H9 (cell line): Measurements from ENCODE around the gene SH3RF3. TPM values are rescaled to one million over a fixed set of nuclear protein-coding genes. Genes with fewer than 3 reads are reported as not detected.

Experiments used
- DNase-seq: peaks from one replicate; pipeline ENCODE4 v3.0.0-alpha.2; 2017
- H2AFZ ChIP-seq: one replicate; pipeline ENCODE4 v1.6.1; 2013; ENCODE audit warnings: mild to moderate bottlenecking, low read length, control low read depth, moderate library complexity
- H2AK5ac ChIP-seq: 2 replicates; pipeline ENCODE4 v1.6.1; 2013; ENCODE audit warnings: low read length, control low read depth, mixed read lengths; ENCODE audit not compliant: insufficient read length
- H2BK120ac ChIP-seq: one replicate; pipeline ENCODE4 v1.6.1; 2013; ENCODE audit warnings: low read depth, mild to moderate bottlenecking, low read length, control low read depth, inconsistent platforms; ENCODE audit not compliant: poor library complexity, severe bottlenecking
- H2BK12ac ChIP-seq: 2 replicates; pipeline ENCODE4 v1.6.1; 2013; ENCODE audit warnings: low read length, control low read depth, mixed read lengths, low read depth; ENCODE audit not compliant: insufficient read length
- H2BK15ac ChIP-seq: 2 replicates; pipeline ENCODE4 v1.6.1; 2013; ENCODE audit warnings: low read depth, low read length, control low read depth
- H2BK20ac ChIP-seq: one replicate; pipeline ENCODE4 v1.6.1; 2013; ENCODE audit warnings: low read depth, mild to moderate bottlenecking, low read length, control low read depth, inconsistent platforms; ENCODE audit not compliant: poor library complexity, severe bottlenecking
- H2BK5ac ChIP-seq: 2 replicates; pipeline ENCODE4 v1.6.1; 2013; ENCODE audit warnings: low read length, control low read depth, mixed read lengths; ENCODE audit not compliant: insufficient read length
- H3K14ac ChIP-seq: 2 replicates; pipeline ENCODE4 v1.6.1; 2013; ENCODE audit warnings: low read length, control low read depth; ENCODE audit not compliant: insufficient read depth
- H3K18ac ChIP-seq: 2 replicates; pipeline ENCODE4 v1.6.1; 2013; ENCODE audit warnings: low read depth, mild to moderate bottlenecking, mixed read lengths, low read length, control low read depth; ENCODE audit not compliant: insufficient read length
- H3K23ac ChIP-seq: 2 replicates; pipeline ENCODE4 v1.6.1; 2013; ENCODE audit warnings: low read length, control low read depth, mixed read lengths, low read depth; ENCODE audit not compliant: insufficient read length
- H3K23me2 ChIP-seq: 2 replicates; pipeline ENCODE4 v1.6.1; 2013; ENCODE audit warnings: low read depth, mild to moderate bottlenecking, mixed read lengths, low read length, control low read depth; ENCODE audit not compliant: insufficient read length, poor library complexity, severe bottlenecking
- H3K27ac ChIP-seq: 2 replicates; pipeline ENCODE4 v1.5.1; 2013; ENCODE audit warnings: low read length, control low read depth, mixed read lengths, low read depth; ENCODE audit not compliant: insufficient read length
- H3K27me3 ChIP-seq: 2 replicates; pipeline ENCODE4 v1.6.1; 2013; ENCODE audit warnings: low read length, control low read depth, inconsistent platforms; ENCODE audit not compliant: insufficient read depth
- H3K4ac ChIP-seq: 2 replicates; pipeline ENCODE4 v1.6.1; 2013; ENCODE audit warnings: low read depth, mild to moderate bottlenecking, control low read depth, inconsistent platforms, low read length, moderate library complexity
- H3K4me1 ChIP-seq: 2 replicates; pipeline ENCODE4 v1.6.1; 2013; ENCODE audit warnings: low read length, control low read depth, inconsistent platforms; ENCODE audit not compliant: insufficient read depth
- H3K4me2 ChIP-seq: 2 replicates; pipeline ENCODE4 v1.6.1; 2013; ENCODE audit warnings: low read length, control low read depth, mixed read lengths; ENCODE audit not compliant: insufficient read length, insufficient read depth
- H3K56ac ChIP-seq: 2 replicates; pipeline ENCODE4 v1.6.1; 2013; ENCODE audit warnings: low read depth, mild to moderate bottlenecking, mixed read lengths, low read length, control low read depth; ENCODE audit not compliant: insufficient read length
- H3K79me1 ChIP-seq: 2 replicates; pipeline ENCODE4 v1.6.1; 2013; ENCODE audit warnings: low read depth, mild to moderate bottlenecking, moderate library complexity, low read length, control low read depth, inconsistent platforms; ENCODE audit not compliant: insufficient read depth, poor library complexity, severe bottlenecking
- H3K79me2 ChIP-seq: 2 replicates; pipeline ENCODE4 v1.6.1; 2013; ENCODE audit warnings: low read length, control low read depth, inconsistent platforms; ENCODE audit not compliant: insufficient read depth
- H3K9ac ChIP-seq: 2 replicates; pipeline ENCODE4 v1.6.1; 2013; ENCODE audit warnings: low read length, control low read depth, mixed read lengths; ENCODE audit not compliant: insufficient read length; ENCODE audit errors: extremely low read depth
- H3K9me3 ChIP-seq: one replicate; pipeline ENCODE4 v1.6.1; 2013; ENCODE audit warnings: low read depth, low read length, inconsistent platforms; ENCODE audit not compliant: control insufficient read depth
- H3T11ph ChIP-seq: one replicate; pipeline ENCODE4 v1.6.1; 2013; ENCODE audit warnings: mild to moderate bottlenecking, low read length, control low read depth, inconsistent platforms
- H4K20me1 ChIP-seq: one replicate; pipeline ENCODE4 v1.6.1; 2013; ENCODE audit not compliant: control insufficient read depth, insufficient read length, insufficient read depth
- H4K5ac ChIP-seq: 2 replicates; pipeline ENCODE4 v1.6.1; 2013; ENCODE audit warnings: low read depth, mild to moderate bottlenecking, mixed read lengths, low read length, control low read depth; ENCODE audit not compliant: insufficient read length
- H4K8ac ChIP-seq: replicated peaks from 2 replicates; pipeline ENCODE4 v1.6.1; 2013; ENCODE audit warnings: low read length, control low read depth, mixed read lengths, low read depth; ENCODE audit not compliant: insufficient read length
- H4K91ac ChIP-seq: 2 replicates; pipeline ENCODE4 v1.6.1; 2013; ENCODE audit warnings: low read depth, mild to moderate bottlenecking, moderate library complexity, mixed read lengths, low read length, control low read depth; ENCODE audit not compliant: insufficient read length
- H3K27ac Mint-ChIP-seq, 3 experiments: 2 replicates in 2 of 3; 3 replicates in 1 of 3; pipeline ENCODE4 v1.8.0; 2020 to 2021; ENCODE audit warnings: mixed read lengths in 3 of 3, mild to moderate bottlenecking in 1 of 3, moderate library complexity in 1 of 3
- H3K27me3 Mint-ChIP-seq: 2 replicates; pipeline ENCODE4 v1.8.0; 2021; ENCODE audit warnings: low read depth, mild to moderate bottlenecking, moderate library complexity, mixed read lengths
- H3K36me3 Mint-ChIP-seq, 3 experiments: 2 replicates in 2 of 3; 3 replicates in 1 of 3; pipeline ENCODE4 v1.8.0; 2020 to 2021; ENCODE audit warnings: low read depth in 3 of 3, mixed read lengths in 3 of 3; ENCODE audit not compliant: insufficient read depth in 1 of 3
- H3K4me1 Mint-ChIP-seq, 2 experiments: 2 replicates each; pipeline ENCODE4 v1.8.0; 2020; ENCODE audit warnings: mixed read lengths in 2 of 2
- H3K4me3 Mint-ChIP-seq, 2 experiments: 2 replicates in 1 of 2; 3 replicates in 1 of 2; pipeline ENCODE4 v1.8.0; 2020 to 2021; ENCODE audit warnings: mild to moderate bottlenecking in 2 of 2, mixed read lengths in 2 of 2, moderate library complexity in 1 of 2
- H3K9me3 Mint-ChIP-seq, 2 experiments: 2 replicates in 1 of 2; 3 replicates in 1 of 2; pipeline ENCODE4 v1.8.0; 2020; ENCODE audit warnings: mild to moderate bottlenecking in 2 of 2, mixed read lengths in 2 of 2, moderate library complexity in 1 of 2
- CTCF ChIP-seq: fragments of 200-600 bp; sonication (generic); conservative IDR thresholded peaks from 3 replicates; pipeline ENCODE4 v1.8.0; 2021; ENCODE audit warnings: antibody characterized with exemption, mild to moderate bottlenecking
- WGBS: extraction: QIAGEN DNeasy Blood & Tissue Kit; methylation state at CpG from one replicate; pipeline ENCODE4 v1.1.7; 2013; ENCODE audit warnings: missing lambda C conversion rate, low lambda C conversion rate, mixed read lengths; ENCODE audit not compliant: insufficient read length; ENCODE audit errors: extremely low coverage; 5-methylcytosine and 5-hydroxymethylcytosine counted together
- total RNA-seq: library from RNA; stranded (reverse); gene quantifications from 2 replicates; pipeline ENCODE4 v1.2.1, GENCODE V29; 2021

SH3RF3 gene
- total RNA-seq, 1 experiment from 2014 or later, result 0.46 TPM

- no peaks in the 10 kb centered on the region; the same call in none of the 2 replicates for H3K27me3 Mint-ChIP-seq
- no peak for DNase-seq
- H3T11ph ChIP-seq, result no peak overlapping the region
- no peaks in the 10 kb centered on the region for H3K9me3 Mint-ChIP-seq
- H2BK15ac ChIP-seq, result no peak overlapping the region
- H2AK5ac ChIP-seq, result no peak overlapping the region
- H3K27ac ChIP-seq, result no peak overlapping the region
- H3K79me2 ChIP-seq, result no peaks in the 10 kb centered on the region
- no peak overlapping the region for H3K56ac ChIP-seq
- no peak overlapping the region for H3K14ac ChIP-seq
- H2BK120ac ChIP-seq, result no peak overlapping the region
- no peak overlapping the region for H3K4me2 ChIP-seq
- H2BK12ac ChIP-seq, result no peak overlapping the region
- no peak overlapping the region for H4K5ac ChIP-seq
- no peak overlapping the region for H4K91ac ChIP-seq
- no peak overlapping the region for H3K23ac ChIP-seq
- H3K9me3 ChIP-seq, result no peaks in the 10 kb centered on the region
- no peak overlapping the region for H3K9ac ChIP-seq
- TF ChIP-seq CTCF, result no peak
- no peak overlapping the region for H3K4me3 Mint-ChIP-seq
- no peak overlapping the region for H3K4ac ChIP-seq
- no peaks in the 10 kb centered on the region for H3K36me3 Mint-ChIP-seq
- no peak overlapping the region for H3K27ac Mint-ChIP-seq
- no peaks in the 10 kb centered on the region for H4K20me1 ChIP-seq
- H3K79me1 ChIP-seq, result no peaks in the 10 kb centered on the region
- H3K23me2 ChIP-seq, result no peaks in the 10 kb centered on the region
- WGBS, result no CpG with 5 or more reads among the region's 9 CpGs
- no peak overlapping the region for H3K18ac ChIP-seq
- no peak overlapping the region for H2AFZ ChIP-seq
- H3K4me1 Mint-ChIP-seq, result no peaks in the 10 kb centered on the region
- no peaks in the 10 kb centered on the region for H3K27me3 ChIP-seq
- H2BK5ac ChIP-seq, result no peak overlapping the region
- H4K8ac ChIP-seq, result no peak overlapping the region
- H2BK20ac ChIP-seq, result no peak overlapping the region
- H3K4me1 ChIP-seq, result no peaks in the 10 kb centered on the region
Observed at GRCh38 chr2:109481196-109481555, 352.2 kb downstream of the SH3RF3 start.
